A549 (cell line): Measurements from ENCODE around the gene HSPB7. TPM values are rescaled to one million over a fixed set of nuclear protein-coding genes. Genes with fewer than 3 reads are reported as not detected.

Experiments
- ATAC-seq, 2 experiments: fragments of 200-7000 bp in 1 of 2; fragments of >200 bp in 1 of 2; cut with Nextera tagmentation in 1 of 2; cut with Tn5 transposase in 1 of 2; 3 replicates each; pipeline versions ENCODE4 v1.8.0 to v1.9.1; 2018 to 2020; ENCODE audit warnings: mild to moderate bottlenecking in 1 of 2, moderate library complexity in 1 of 2
- CTCF ChIA-PET: fragments of 300-600 bp; sonication (Branson Sonifier 250); formaldehyde crosslinking; extraction: SDS; loops from one replicate; lab custom pipeline; 2021; ENCODE audit warnings: antibody characterized with exemption, inconsistent platforms; lab: Yijun Ruan, JAX
- POLR2A ChIA-PET: fragments of 350-600 bp; formaldehyde crosslinking; extraction: SDS; loops from one replicate; lab custom pipeline; 2021; ENCODE audit warnings: antibody characterized with exemption, inconsistent platforms; lab: Yijun Ruan, JAX
- DNase-seq, 2 experiments: peaks; one replicate each; pipeline versions ENCODE4 v3.0.0 to v3.0.0-alpha.2; 2011 to 2016; ENCODE audit warnings: low read depth in 1 of 2, low spot score in 1 of 2
- FAIRE-seq: peaks from 2 replicates; lab custom pipeline; 2011; peaks lifted over from hg19 to GRCh38; lab: Jason Lieb, UNC
- H3K27ac ChIP-seq, 2 experiments: fragments of >200 bp; sonication (Bioruptor Twin); formaldehyde crosslinking; 3 replicates each; pipeline ENCODE4 v1.5.1; 2016 to 2017
- H3K4me1 ChIP-seq: fragments of >200 bp; sonication (Bioruptor Twin); formaldehyde crosslinking; 3 replicates; pipeline ENCODE4 v1.6.1; 2016
- H3K4me2 ChIP-seq: fragments of >200 bp; sonication (Bioruptor Twin); formaldehyde crosslinking; 3 replicates; pipeline ENCODE4 v1.6.1; 2016
- H3K4me3 ChIP-seq: fragments of >200 bp; sonication (Bioruptor Twin); formaldehyde crosslinking; 3 replicates; pipeline ENCODE4 v1.5.1; 2016
- H3K9me3 ChIP-seq: fragments of >200 bp; sonication (Bioruptor Twin); formaldehyde crosslinking; 3 replicates; pipeline ENCODE4 v1.6.1; 2016
- CBX2 ChIP-seq: fragments of 200-600 bp; sonication (generic); IDR thresholded peaks from 2 replicates; pipeline ENCODE4 v1.6.1; 2016; ENCODE audit warnings: low read depth, mild to moderate bottlenecking, borderline replicate concordance
- CBX8 ChIP-seq: fragments of 200-600 bp; sonication (generic); IDR thresholded peaks from 2 replicates; pipeline ENCODE4 v1.6.1; 2016
- CHD2 ChIP-seq: fragments of 150-350 bp; IDR thresholded peaks from 2 replicates; pipeline ENCODE4 v1.6.1; 2014; ENCODE audit warnings: low read length; ENCODE audit not compliant: partially characterized antibody
- EHF ChIP-seq: fragments of 250-450 bp; sonication (Bioruptor Pico); IDR thresholded peaks from 2 replicates; pipeline ENCODE4 v1.5.0; 2020; ENCODE audit warnings: mild to moderate bottlenecking
- EP300 ChIP-seq, 2 experiments: fragments of >200 bp; sonication (Bioruptor Twin); formaldehyde crosslinking; IDR thresholded peaks; 2 replicates in 1 of 2; 3 replicates in 1 of 2; pipeline ENCODE4 v1.6.1; 2016 to 2017
- ESRRA ChIP-seq: fragments of 150-350 bp; IDR thresholded peaks from 2 replicates; pipeline ENCODE4 v1.6.1; 2014; ENCODE audit warnings: mild to moderate bottlenecking, low read length, borderline replicate concordance
- FOSB ChIP-seq: fragments of 250-450 bp; sonication (Bioruptor Pico); IDR thresholded peaks from 2 replicates; pipeline ENCODE4 v1.5.0; 2020; ENCODE audit warnings: mild to moderate bottlenecking, moderate library complexity
- FOXS1 ChIP-seq: fragments of 250-450 bp; sonication (Bioruptor Pico); IDR thresholded peaks from 2 replicates; pipeline ENCODE4 v1.5.0; 2020; ENCODE audit warnings: mild to moderate bottlenecking, moderate library complexity
- GATA3 ChIP-seq: IDR thresholded peaks from 2 replicates; pipeline ENCODE4 v1.6.1; 2012; ENCODE audit warnings: borderline replicate concordance
- HMGXB4 ChIP-seq: fragments of 250-450 bp; sonication (Bioruptor Pico); IDR thresholded peaks from 2 replicates; pipeline ENCODE4 v1.5.0; 2021; ENCODE audit warnings: mild to moderate bottlenecking, moderate library complexity, borderline replicate concordance
- MYC ChIP-seq: IDR thresholded peaks from 2 replicates; pipeline ENCODE4 v1.6.1; 2012; ENCODE audit warnings: mild to moderate bottlenecking, inconsistent platforms, low read length, improper control_type of control experiment, borderline replicate concordance
- NPAS2 ChIP-seq: fragments of 250-450 bp; sonication (Bioruptor Pico); IDR thresholded peaks from 2 replicates; pipeline ENCODE4 v1.8.0; 2022; ENCODE audit warnings: mild to moderate bottlenecking, moderate library complexity, borderline replicate concordance
- NR3C1 ChIP-seq: fragments of >200 bp; sonication (Bioruptor Twin); formaldehyde crosslinking; IDR thresholded peaks from 3 replicates; pipeline ENCODE4 v1.6.1; 2017
- POLR2A ChIP-seq: IDR thresholded peaks from 2 replicates; pipeline ENCODE4 v1.6.1; 2012; ENCODE audit warnings: mild to moderate bottlenecking, low read length
- POLR2AphosphoS2 ChIP-seq: conservative IDR thresholded peaks from 2 replicates; pipeline ENCODE4 v1.6.1; 2012; ENCODE audit warnings: low read length, improper control_type of control experiment, inconsistent platforms
- RNF2 ChIP-seq: fragments of 200-600 bp; sonication (generic); IDR thresholded peaks from 2 replicates; pipeline ENCODE4 v1.6.1; 2016; ENCODE audit warnings: low read depth, mild to moderate bottlenecking, antibody characterized with exemption, moderate library complexity, borderline replicate concordance
- SMC3 ChIP-seq: fragments of >200 bp; sonication (Bioruptor Twin); formaldehyde crosslinking; IDR thresholded peaks from 3 replicates; pipeline ENCODE4 v1.6.1; 2018; ENCODE audit warnings: inconsistent platforms
- SREBF2 ChIP-seq: fragments of 450-650 bp; IDR thresholded peaks from 2 replicates; pipeline ENCODE4 v1.6.1; 2014; ENCODE audit warnings: mild to moderate bottlenecking, moderate library complexity
- TFCP2L1 ChIP-seq: fragments of 250-450 bp; sonication (Bioruptor Pico); IDR thresholded peaks from 2 replicates; pipeline ENCODE4 v1.5.0; 2021; ENCODE audit warnings: mild to moderate bottlenecking
- TP53 ChIP-seq: fragments of 250-450 bp; sonication (Bioruptor Pico); IDR thresholded peaks from 2 replicates; pipeline ENCODE4 v1.5.0; 2021; ENCODE audit warnings: mild to moderate bottlenecking, moderate library complexity
- ZSCAN20 ChIP-seq: fragments of 250-450 bp; sonication (Bioruptor Pico); IDR thresholded peaks from 2 replicates; pipeline ENCODE4 v1.8.0; 2022; ENCODE audit warnings: mild to moderate bottlenecking, moderate library complexity
- WGBS: methylation state at CpG from one replicate; pipeline ENCODE4 v1.1.6; 2017; ENCODE audit errors: missing lambda C conversion rate; 5-methylcytosine and 5-hydroxymethylcytosine counted together
- polyA plus RNA-seq, 4 experiments: library from polyadenylated mRNA; depleted of rRNA in 3 of 4; stranded (reverse); fragments of >200 nt; fragmentation: RNase III in 1 of 4; extraction: RNeasy Plus Mini Kit Qiagen cat#74134 plus additional on column Dnase treatment in 1 of 4; gene quantifications; 2 replicates in 3 of 4; 3 replicates in 1 of 4; pipeline ENCODE4 v1.2.3, GENCODE V29; 2011 to 2017
- TF ChIP-seq, protein P1 (sequence below): fragments of 200-600 bp; sonication (generic); IDR thresholded peaks from 2 replicates; pipeline ENCODE4 v1.6.1; 2016; ENCODE audit warnings: antibody characterized with exemption, mild to moderate bottlenecking, moderate library complexity

Gene HSPB7
- polyA plus RNA-seq, 2 of the 4 experiments (the other 2 are of a cell fraction), result not detected

GRCh38 chr1:16055613-16056520 is 38.0 kb upstream of the HSPB7 start (continued):
- TF ChIP-seq CBX2 (no peak), SMC3 (peak; percentile 78)

DNA sequence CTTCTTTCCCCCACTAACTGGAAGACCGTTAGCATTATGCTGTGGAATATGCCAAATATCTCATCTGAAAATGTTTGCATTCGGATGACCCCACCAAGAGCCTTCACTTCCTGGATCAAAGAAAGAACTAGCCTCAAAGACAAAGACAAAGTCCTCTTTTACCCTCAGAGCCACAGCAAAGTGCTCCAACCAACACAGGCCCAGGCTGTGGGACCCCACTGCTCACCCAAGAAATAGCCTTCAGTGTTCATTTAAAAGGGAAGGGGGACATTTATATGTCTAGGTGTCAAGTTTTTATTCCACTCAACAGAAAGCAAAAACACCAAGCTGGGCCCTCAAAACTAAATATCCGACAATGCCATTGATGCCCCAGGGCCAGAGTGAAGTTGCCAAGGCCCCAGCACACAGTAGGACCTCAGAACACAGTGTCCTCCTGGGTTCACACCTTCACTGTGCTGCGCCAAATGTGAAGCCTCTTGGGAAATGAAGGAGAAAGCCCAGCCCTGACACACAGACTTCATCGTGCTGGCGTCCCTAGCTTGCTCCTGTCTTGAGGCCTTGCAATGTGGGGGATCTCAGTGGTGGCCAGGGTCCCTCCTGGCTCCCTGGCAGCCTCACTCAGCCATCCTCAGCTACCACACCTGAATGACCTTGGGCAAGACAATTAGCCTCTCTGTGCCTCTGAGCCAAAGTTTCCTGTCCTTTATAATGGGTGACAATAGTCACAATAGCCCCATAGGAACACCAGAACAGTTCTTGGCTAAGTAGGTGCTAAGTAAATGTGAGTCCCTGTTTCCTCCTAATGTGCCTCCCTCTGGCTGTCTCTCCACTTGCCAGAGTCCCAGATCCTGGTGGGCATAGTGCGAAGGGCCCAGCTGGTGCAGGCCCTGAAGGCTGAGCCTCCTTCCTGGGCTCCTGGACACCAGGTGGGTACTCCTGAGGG is 37.0 kb upstream of the HSPB7 start:
- ATAC-seq (no peak), FAIRE-seq (no peak), DNase-seq (no peak)
- no peaks in the 10 kb centered on the region for H3K9me3 ChIP-seq
- WGBS, result 84% methylated on average over 7 of the region's 7 CpGs
- H3K27ac ChIP-seq, result no peak overlapping the region
- H3K4me3 ChIP-seq, result no peak overlapping the region
- ChIA-PET CTCF (interaction anchor here (0.5 to 2.9 kb wide), 15 partner anchors 8 to 243 kb away, joined by 3 to 20 read pairs (median 4); partner anchors contain the start of genes CLCNKB and FAM131C), POLR2A (no interaction called here)
- H3K4me2 ChIP-seq, result no peak overlapping the region
- no peak for TF ChIP-seq CBX8
- no peak for TF ChIP-seq FOXS1 (CRISPR knock-in tag)
- no peak for TF ChIP-seq GATA3
- TF ChIP-seq EP300 (IDR thresholded peaks at IDR 0.05), result no peak
- TF ChIP-seq HMGXB4 (CRISPR knock-in tag), result no peak
- TF ChIP-seq SREBF2, result no peak
- no peak for TF ChIP-seq CHD2
- TF ChIP-seq ESRRA, result no peak
- TF ChIP-seq, protein P1, sequence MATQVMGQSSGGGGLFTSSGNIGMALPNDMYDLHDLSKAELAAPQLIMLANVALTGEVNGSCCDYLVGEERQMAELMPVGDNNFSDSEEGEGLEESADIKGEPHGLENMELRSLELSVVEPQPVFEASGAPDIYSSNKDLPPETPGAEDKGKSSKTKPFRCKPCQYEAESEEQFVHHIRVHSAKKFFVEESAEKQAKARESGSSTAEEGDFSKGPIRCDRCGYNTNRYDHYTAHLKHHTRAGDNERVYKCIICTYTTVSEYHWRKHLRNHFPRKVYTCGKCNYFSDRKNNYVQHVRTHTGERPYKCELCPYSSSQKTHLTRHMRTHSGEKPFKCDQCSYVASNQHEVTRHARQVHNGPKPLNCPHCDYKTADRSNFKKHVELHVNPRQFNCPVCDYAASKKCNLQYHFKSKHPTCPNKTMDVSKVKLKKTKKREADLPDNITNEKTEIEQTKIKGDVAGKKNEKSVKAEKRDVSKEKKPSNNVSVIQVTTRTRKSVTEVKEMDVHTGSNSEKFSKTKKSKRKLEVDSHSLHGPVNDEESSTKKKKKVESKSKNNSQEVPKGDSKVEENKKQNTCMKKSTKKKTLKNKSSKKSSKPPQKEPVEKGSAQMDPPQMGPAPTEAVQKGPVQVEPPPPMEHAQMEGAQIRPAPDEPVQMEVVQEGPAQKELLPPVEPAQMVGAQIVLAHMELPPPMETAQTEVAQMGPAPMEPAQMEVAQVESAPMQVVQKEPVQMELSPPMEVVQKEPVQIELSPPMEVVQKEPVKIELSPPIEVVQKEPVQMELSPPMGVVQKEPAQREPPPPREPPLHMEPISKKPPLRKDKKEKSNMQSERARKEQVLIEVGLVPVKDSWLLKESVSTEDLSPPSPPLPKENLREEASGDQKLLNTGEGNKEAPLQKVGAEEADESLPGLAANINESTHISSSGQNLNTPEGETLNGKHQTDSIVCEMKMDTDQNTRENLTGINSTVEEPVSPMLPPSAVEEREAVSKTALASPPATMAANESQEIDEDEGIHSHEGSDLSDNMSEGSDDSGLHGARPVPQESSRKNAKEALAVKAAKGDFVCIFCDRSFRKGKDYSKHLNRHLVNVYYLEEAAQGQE, result no peak
- no peak for TF ChIP-seq POLR2A
- no peak for TF ChIP-seq MYC
- TF ChIP-seq POLR2AphosphoS2, result no peak
- TF ChIP-seq NR3C1, result no peak
- no peak for TF ChIP-seq TFCP2L1 (CRISPR knock-in tag)
- no peak for TF ChIP-seq NPAS2 (CRISPR knock-in tag)
- no peak for TF ChIP-seq TP53
- TF ChIP-seq FOSB (CRISPR knock-in tag), result no peak
- TF ChIP-seq EHF (CRISPR knock-in tag), result no peak
- no peak for TF ChIP-seq ZSCAN20 (CRISPR knock-in tag)
- no peak for TF ChIP-seq RNF2
- peaks cover 6% of the 10 kb centered on the region; the same call in 2 of the 3 replicates for H3K4me1 ChIP-seq
